Measurements from ENCODE around the gene CENPT. TPM values are rescaled to one million over a fixed set of nuclear protein-coding genes. Genes with fewer than 3 reads are reported as not detected.

The CENPT gene
- total and polyA plus RNA-seq, 2 donors (not counting 1 experiment from before 2014, with no cell fraction given) = 23.1 to 30.2 TPM

- Histone ChIP-seq H3K4me1 (ENCODE audit: control insufficient read depth, extremely low read depth, insufficient read depth, low read length) (peaks cover 39% of the 10 kb centered on the region), H2AFZ (ENCODE audit: low read length) (no peak overlapping the region), H3K9me3 (ENCODE audit: control insufficient read depth, insufficient read depth, low read depth, low read length) (no peaks in the 10 kb centered on the region), H3K79me2 (ENCODE audit: control insufficient read depth, insufficient read depth, low read length) (peaks cover 90% of the 10 kb centered on the region), H3K4me3 (replicated peaks in 1 of 4; ENCODE audit: control extremely low read depth in 1 of 4, insufficient read depth in 1 of 4, low read depth in 3 of 4, low read length in 4 of 4) (no peak overlapping the region), H3K36me3 (ENCODE audit: control insufficient read depth, insufficient read depth, low read length) (peaks cover 6% of the 10 kb centered on the region), H4K20me1 (ENCODE audit: control insufficient read depth, extremely low read depth, insufficient read depth, low read length) (peaks cover 3% of the 10 kb centered on the region), H3K4me2 (ENCODE audit: extremely low read depth, insufficient read depth, low read length) (peak overlapping the region; percentile 8), H3K27ac (ENCODE audit: insufficient read depth, low read length) (peak overlapping the region; percentile 99), H3K9ac (ENCODE audit: insufficient read depth, low read length) (peak overlapping the region; percentile 39), H3K27me3 (ENCODE audit: control insufficient read depth, insufficient read depth, low read length) (no peaks in the 10 kb centered on the region)
- TF ChIP-seq EZH2 (IDR thresholded peaks at IDR 0.05; ENCODE audit: low read length, missing control alignments) (no peak), CTCF (conservative IDR thresholded peaks at IDR 0.05 in 1 of 2, IDR thresholded peaks at IDR 0.05 in 1 of 2; ENCODE audit: low read depth in 1 of 2, low read length in 2 of 2) (no peak)
- no peak for DNase-seq (ENCODE audit: low read depth in 2 of 2)
Observed at GRCh38 chr16:67858500-67858899, 11.0 kb upstream of the CENPT start.

- Histone ChIP-seq H3K4me1 (ENCODE audit: control insufficient read depth, extremely low read depth, insufficient read depth, low read length) (peaks cover 33% of the 10 kb centered on the region), H3K27ac (ENCODE audit: insufficient read depth, low read length) (peak overlapping the region; percentile 99), H4K20me1 (ENCODE audit: control insufficient read depth, extremely low read depth, insufficient read depth, low read length) (peaks cover 3% of the 10 kb centered on the region), H3K36me3 (ENCODE audit: control insufficient read depth, insufficient read depth, low read length) (peaks cover 6% of the 10 kb centered on the region), H2AFZ (ENCODE audit: low read length) (no peak overlapping the region), H3K27me3 (ENCODE audit: control insufficient read depth, insufficient read depth, low read length) (no peaks in the 10 kb centered on the region), H3K9me3 (ENCODE audit: control insufficient read depth, insufficient read depth, low read depth, low read length) (no peaks in the 10 kb centered on the region), H3K4me3 (replicated peaks in 1 of 4; ENCODE audit: control extremely low read depth in 1 of 4, insufficient read depth in 1 of 4, low read depth in 3 of 4, low read length in 4 of 4) (no peak overlapping the region), H3K79me2 (ENCODE audit: control insufficient read depth, insufficient read depth, low read length) (peaks cover 90% of the 10 kb centered on the region), H3K4me2 (ENCODE audit: extremely low read depth, insufficient read depth, low read length) (peak overlapping the region; percentile 30), H3K9ac (ENCODE audit: insufficient read depth, low read length) (peak overlapping the region; percentile 39)
- TF ChIP-seq CTCF (conservative IDR thresholded peaks at IDR 0.05 in 1 of 2, IDR thresholded peaks at IDR 0.05 in 1 of 2; ENCODE audit: low read depth in 1 of 2, low read length in 2 of 2) (no peak), EZH2 (IDR thresholded peaks at IDR 0.05; ENCODE audit: low read length, missing control alignments) (no peak)
- DNase-seq (ENCODE audit: low read depth in 2 of 2) = peak; percentile 77 to 92
Observed at GRCh38 chr16:67857547-67858233, 10.2 kb upstream of the CENPT start.

GRCh38 chr16:67856927-67857546 is 9.5 kb upstream of the CENPT start:
- H3K9me3 ChIP-seq (ENCODE audit: control insufficient read depth, insufficient read depth, low read depth, low read length) = no peaks in the 10 kb centered on the region
- H3K27ac ChIP-seq (ENCODE audit: insufficient read depth, low read length) = peak overlapping the region; percentile 99
- no peak for DNase-seq (ENCODE audit: low read depth in 2 of 2)
- TF ChIP-seq CTCF (conservative IDR thresholded peaks at IDR 0.05 in 1 of 2, IDR thresholded peaks at IDR 0.05 in 1 of 2; ENCODE audit: low read depth in 1 of 2, low read length in 2 of 2) = no peak
- TF ChIP-seq EZH2 (IDR thresholded peaks at IDR 0.05; ENCODE audit: low read length, missing control alignments) = no peak
- H3K4me3 ChIP-seq (replicated peaks in 1 of 4; ENCODE audit: control extremely low read depth in 1 of 4, insufficient read depth in 1 of 4, low read depth in 3 of 4, low read length in 4 of 4) = no peak overlapping the region
- peaks cover 86% of the 10 kb centered on the region for H3K79me2 ChIP-seq (ENCODE audit: control insufficient read depth, insufficient read depth, low read length)
- H3K4me2 ChIP-seq (ENCODE audit: extremely low read depth, insufficient read depth, low read length) = peak overlapping the region; percentile 30
- H3K36me3 ChIP-seq (ENCODE audit: control insufficient read depth, insufficient read depth, low read length) = peaks cover 1% of the 10 kb centered on the region
- no peak overlapping the region for H2AFZ ChIP-seq (ENCODE audit: low read length)
- no peaks in the 10 kb centered on the region for H3K27me3 ChIP-seq (ENCODE audit: control insufficient read depth, insufficient read depth, low read length)
- H3K9ac ChIP-seq (ENCODE audit: insufficient read depth, low read length) = no peak overlapping the region
- H3K4me1 ChIP-seq (ENCODE audit: control insufficient read depth, extremely low read depth, insufficient read depth, low read length) = peaks cover 27% of the 10 kb centered on the region
- peaks cover 3% of the 10 kb centered on the region for H4K20me1 ChIP-seq (ENCODE audit: control insufficient read depth, extremely low read depth, insufficient read depth, low read length)
